OCI-LY3 (cell line): ENCODE data around the gene PRSS27.

Experiments
- CTCF ChIP-seq: fragments of 200-600, 300-600 bp; sonication (generic); IDR thresholded peaks from 2 replicates; pipeline ENCODE4 v1.5.1; 2014; ENCODE audit warnings: antibody characterized with exemption, low read length, low read depth
- EZH2phosphoT487 ChIP-seq: fragments of 200-600 bp; shearing (Covaris generic); IDR thresholded peaks from 2 replicates; pipeline ENCODE4 v1.6.1; 2018; ENCODE audit warnings: antibody characterized with exemption, mixed run types, low read depth

DNA sequence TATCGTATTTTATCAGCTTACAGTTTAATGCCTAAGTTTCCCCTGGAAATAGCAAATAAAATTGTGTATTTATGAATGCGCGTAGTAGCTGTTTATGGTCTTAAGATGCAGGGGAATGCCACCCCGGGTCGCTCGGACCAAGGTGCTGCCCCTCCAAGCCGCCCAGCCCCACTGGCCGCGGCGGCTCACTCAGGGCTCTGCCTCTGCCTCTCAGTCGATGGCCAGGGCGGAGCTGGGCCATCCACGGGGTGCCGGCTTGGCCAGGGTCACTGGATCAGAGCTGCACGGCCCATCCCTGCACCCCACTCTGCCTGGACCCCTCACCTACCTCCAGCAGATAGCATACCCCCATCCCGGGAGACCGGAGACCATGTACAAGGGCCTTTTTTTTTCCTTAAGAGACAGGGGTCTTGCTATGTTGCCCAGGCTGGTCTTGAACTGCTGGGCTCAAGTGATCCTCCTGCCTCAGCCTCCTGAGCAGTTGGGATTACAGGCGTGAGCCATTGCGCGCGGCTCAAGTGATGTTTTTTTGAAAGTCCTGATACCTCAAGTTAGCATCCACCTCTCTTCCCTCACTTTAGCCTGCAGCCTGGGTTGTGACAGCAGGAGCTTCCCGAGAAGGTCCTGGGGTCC is 11.0 kb downstream of the PRSS27 start:
- TF ChIP-seq CTCF (no peak), EZH2phosphoT487 (no peak)
